Stimulated activated CD4-positive, alpha-beta T cell treated with anti-CD3 and anti-CD28 coated beads, Interleukin-1b, Interleukin-23, amount 100 ng/mL, for 48 hours (primary cell): ENCODE measurements around the gene THRB.

Source experiments
- DNase-seq: peaks from one replicate; pipeline ENCODE4 v3.0.0-alpha.2; 2020

The THRB gene

DNA sequence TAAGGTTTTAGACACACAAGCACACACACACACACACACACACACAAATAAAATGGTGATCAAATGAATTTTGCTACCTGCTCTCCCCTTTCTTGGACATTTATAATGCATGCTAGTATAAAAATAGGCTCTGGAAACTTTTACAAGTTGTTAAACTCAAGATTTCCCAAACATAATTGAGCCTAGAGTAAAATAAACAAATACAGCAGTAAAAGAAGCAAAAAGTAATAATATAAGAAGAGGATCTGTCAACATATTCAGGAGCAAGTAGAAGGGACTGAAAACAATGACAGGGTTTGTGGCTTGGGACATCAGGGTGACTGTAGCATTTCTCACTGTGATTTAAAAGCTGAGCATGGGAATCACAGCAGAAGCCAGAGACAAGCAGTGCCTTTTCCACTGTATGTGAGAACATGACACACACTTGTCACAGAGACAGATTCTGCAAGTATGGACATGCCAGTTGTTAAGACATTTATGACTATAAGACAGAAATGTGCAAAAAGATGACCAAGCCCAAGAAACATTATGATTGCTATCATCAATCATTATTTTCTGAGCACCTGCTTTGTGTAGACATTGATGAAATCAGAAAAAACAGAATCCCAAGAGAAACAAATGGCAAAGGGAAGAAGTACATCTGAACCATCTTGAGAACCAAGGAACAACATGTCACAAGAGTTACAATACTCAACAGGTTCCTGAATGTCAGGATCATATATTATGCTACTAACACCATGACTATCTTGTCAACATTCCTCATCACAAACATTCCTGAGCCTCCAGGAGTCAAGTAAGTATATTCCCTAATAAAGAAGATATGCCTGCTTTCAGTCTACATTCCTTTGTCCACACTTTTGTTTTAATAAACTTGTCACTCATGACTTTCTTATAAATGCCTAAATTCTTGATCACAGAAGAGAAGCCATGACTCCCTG is 7.1 kb downstream of the THRB start:
- DNase-seq: no peak

- DNase-seq: no peak
Observed at GRCh38 chr3:24485511-24485910, 9.1 kb downstream of the THRB start.

- no peak for DNase-seq
Observed at GRCh38 chr3:24483873-24484272, 10.8 kb downstream of the THRB start.

DNA sequence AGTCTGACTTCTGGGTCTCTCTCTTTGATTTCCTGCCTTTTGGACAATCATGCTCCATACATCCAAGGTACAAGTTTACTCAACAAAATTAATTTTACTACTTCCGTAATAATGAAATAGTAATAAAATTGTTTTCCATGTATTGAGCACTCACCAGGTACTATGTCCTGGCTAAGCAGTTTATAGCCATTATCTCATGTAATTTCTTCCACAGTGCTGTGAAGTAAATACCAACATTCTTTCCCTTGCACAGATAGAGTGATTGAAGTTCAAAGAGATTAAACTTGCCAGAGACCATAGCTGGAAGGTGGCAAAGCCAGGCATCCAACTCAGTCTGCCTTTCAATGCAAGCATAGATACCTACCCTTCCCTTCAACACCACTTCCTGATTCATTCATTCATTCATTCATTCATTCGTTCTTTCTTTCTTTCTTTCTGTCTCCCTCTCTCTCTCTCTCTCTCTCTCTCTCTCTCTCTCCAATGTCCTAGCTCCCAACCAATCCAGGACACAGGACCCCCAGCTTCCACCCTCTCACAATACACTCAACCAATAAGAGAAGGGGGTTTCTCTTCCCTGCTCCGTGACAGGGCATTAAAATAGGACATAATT is 12.4 kb downstream of the THRB start:
- no peak for DNase-seq

GRCh38 chr3:24481193-24481592 is 13.5 kb downstream of the THRB start:
- DNase-seq: no peak

GRCh38 chr3:24480497-24480896 is 14.2 kb downstream of the THRB start:
- no peak for DNase-seq

DNA sequence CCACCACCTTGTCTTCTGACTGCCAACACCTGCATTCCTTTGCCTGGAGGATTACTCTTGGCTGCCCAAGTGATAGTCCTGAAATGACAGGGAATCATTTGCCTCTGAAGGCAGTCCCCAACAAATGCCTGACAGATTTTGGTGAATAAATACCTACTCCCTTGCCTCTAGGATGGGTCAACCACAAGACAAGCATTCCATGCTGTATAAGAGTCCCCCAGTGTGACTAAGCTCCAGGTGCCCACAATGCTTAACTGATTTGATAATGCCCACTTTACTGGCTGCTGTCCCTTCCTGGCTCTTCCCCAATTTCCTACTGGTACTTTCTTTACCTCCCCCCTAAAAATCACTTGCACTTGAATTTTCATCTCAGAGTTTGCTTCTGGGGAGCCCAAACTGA is 14.8 kb downstream of the THRB start:
- DNase-seq: no peak

DNA sequence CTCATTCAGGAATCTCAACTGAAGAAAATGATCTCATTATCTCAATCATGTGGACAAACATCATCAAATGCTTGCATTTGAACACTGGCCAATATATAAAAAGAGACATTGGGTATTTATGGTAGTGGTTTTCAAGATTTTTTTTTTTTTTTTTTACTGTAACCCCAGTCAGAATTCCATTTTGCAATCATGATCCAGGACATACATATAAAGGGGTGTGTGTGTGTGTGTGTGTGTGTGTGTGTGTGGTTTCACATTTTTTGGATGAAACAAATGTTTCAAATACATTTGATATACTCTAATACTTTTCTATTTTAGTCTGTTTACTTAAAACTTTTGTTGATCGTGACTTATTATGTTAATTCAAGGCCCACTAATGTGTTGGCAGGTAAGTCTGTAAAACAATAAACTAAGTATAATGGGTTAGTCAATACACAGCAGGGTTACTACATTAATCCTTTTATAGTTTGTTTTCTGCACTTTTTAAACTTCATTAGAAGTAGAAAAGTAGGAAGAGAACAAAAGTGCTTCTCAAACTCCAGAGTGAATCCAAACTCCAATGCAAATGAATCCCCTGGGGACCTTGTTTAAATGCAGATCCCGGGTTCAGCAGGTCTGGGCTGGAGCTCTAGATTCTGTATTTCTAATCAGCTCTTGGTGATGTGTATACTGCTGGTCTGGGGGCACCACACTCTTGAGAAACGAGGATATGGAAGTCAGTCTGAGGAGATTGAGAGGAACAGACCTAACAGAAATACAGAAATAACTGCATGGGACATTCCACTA is 17.6 kb downstream of the THRB start:
- DNase-seq: no peak

- no peak for DNase-seq
Observed at GRCh38 chr3:24475925-24476324, 18.7 kb downstream of the THRB start.

DNA sequence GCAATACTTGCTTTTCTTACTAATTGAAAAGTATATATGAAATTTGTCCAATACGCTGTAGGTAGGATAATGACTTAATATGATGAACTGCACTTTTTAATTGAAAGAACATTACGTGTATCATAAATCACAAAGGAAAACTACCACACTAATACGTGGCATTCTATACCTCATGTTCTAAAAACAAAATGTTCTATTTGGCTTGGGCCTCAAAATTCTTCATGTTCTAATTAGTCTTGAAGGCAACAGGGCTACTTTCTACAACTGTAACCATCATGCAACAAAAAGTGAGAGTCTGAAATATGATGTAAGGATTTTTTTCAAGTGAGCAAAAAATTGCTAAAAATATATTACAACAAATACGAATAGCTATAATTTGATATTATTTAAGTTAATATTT is 19.8 kb downstream of the THRB start:
- DNase-seq: no peak

- DNase-seq: no peak
Observed at GRCh38 chr3:24472358-24472757, 22.3 kb downstream of the THRB start.

- DNase-seq: no peak
Observed at GRCh38 chr3:24471486-24471885, 23.2 kb downstream of the THRB start.

GRCh38 chr3:24470277-24470676 is 24.4 kb downstream of the THRB start:
- DNase-seq: no peak

GRCh38 chr3:24464389-24464788 is 30.3 kb downstream of the THRB start:
- no peak for DNase-seq

- no peak for DNase-seq
Observed at GRCh38 chr3:24462737-24463136, 31.9 kb downstream of the THRB start.

DNA sequence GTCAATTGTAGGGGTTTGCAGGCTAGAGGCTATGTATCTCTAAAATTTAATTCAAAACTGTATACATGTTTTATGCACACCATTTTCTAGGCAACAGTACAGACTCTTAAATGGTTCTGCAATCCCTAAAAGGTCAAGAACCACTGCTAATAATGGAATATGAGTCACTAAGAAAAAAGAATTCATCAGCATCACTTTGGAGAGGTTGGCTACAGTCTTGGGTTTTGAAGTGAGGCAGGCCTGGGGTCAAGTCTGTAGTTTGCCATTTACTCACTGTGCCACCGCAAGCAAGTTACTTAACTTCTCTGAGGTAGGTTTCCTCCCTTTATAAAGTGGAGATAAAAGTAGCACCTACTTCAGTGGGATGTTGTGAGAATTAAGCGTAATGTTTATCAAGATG is 33.7 kb downstream of the THRB start:
- no peak for DNase-seq

DNA sequence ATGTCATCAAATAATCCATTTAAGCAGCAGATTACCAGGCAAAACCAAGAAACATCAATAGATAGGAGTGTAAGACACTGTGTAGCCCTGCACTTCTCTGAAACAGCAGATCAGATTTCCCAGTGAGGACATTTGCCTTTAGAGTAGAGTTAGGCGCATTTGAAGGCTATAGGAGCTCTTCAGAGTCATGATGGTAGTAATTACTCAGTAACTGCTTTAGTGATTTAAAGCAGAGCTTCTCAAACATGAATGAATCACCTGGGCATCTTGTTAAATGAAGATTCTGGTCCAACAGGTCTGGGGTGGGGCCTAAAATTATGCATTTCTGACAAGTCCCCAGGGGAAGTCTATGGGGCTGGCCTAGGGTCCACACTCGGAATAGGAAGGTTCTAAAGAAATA is 36.9 kb downstream of the THRB start:
- DNase-seq: no peak

DNA sequence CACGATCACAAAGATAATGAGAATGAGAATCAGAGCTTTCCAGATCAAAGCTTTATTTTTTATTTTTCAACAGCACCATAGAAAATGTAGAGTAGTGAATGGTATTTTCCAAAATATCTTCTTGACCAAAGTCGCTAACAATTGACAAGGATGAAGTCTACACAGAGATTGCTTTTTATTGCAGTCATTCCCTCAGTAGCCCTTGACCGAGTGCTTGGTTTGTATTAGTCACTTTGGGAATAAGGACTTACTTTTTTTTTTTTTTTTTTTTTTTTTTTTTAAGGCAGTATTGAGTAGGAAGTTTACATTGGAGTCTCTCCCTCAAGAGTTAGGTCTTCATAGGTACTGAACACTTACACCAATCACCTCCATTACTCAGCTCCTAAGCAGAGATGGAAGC is 39.8 kb downstream of the THRB start:
- DNase-seq: no peak

- no peak for DNase-seq
Observed at GRCh38 chr3:24454393-24454792, 40.3 kb downstream of the THRB start.

DNA sequence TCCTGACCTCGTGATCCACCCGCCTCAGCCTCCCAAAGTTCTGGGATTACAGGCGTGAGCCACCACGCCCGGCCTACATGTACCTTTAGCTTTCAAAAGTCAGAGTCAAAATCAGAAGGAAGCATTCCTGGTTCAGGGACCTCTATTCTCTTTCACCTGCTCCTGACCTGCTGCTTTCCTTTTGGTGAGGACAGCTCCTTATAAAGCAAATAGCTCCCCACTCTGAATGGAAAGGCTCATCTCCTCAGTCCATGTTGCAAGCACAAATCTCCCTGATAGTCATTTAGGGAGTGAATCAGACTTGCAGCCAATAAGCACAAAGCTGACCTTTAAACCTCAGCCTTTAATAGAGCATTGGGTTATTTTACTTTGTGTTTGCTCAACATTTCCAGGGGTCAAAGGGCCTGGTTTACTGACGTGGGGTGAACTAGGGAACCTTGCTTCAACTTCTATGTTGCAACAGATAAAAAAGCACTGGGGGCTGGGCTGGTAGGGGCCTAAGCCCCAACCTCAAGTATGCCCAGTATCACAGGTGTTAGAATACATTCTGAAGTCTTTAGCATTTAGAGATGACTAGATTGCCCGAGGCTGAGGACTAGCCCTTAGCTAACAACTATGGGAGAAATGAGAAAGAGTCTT is 43.1 kb downstream of the THRB start:
- DNase-seq: no peak

DNA sequence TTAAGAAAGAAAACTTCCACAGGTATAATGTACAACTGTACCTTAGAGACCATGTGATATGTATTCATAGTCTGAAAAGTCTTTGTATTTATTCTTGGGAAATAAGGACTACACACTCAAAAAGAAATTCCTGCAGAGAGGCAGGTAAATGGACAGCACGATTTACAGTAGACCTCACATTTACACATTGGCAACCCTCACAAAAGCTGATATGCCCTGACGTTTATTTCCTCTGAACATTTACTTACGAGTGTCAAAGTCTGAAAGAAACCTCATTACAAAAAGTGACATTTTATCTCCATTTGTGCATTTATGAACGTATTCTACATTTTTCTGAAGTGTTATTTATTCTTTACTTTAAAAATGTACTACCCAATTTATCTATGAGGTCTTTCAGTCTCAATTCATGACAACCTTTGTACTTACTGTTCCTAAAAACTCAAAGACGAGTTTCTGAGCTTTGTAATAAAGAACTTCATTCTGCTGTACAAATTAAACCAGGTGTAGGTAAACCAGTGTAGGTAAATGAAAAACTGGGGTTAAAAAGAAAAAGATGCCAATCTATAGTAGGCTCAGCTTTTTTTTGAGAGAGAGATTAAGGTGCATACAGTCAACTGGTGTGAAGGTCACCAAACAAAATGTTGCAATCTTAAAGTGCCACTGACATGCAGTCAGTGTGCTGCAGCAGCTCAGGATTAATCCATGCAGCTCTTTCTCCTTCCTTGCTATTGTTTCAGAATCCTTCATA is 44.3 kb downstream of the THRB start:
- no peak for DNase-seq

GRCh38 chr3:24447836-24448235 is 46.8 kb downstream of the THRB start:
- no peak for DNase-seq

DNA sequence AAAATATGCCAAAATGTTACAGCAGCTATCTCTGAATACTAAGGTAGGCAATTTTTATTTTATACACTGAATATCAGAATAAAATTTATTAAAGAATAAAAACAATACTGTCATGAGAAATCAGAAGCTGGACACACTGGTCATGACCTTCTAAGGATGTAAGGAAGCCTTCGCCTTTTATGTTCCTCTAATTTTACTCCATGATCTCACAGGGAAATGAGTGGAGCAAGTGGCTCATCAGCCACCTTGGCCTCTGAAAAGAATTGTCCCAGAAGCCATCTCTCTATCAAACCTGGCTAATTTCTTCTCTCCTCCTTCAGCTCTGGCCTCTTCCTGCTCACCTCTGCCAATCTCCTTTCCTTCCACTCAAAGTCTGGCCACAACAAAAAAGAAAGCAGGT is 48.6 kb downstream of the THRB start:
- no peak for DNase-seq
